Loucy (cell line): ENCODE measurements around the gene VPS26A.
A peak's percentile ranks its signal among the peaks of the same experiment; 100 is the strongest.

Experiments used
- H2AFZ ChIP-seq: fragments of 200-600 bp; sonication (generic); 2 replicates; pipeline ENCODE4 v1.6.0; 2016; ENCODE audit warnings: antibody characterized with exemption, mild to moderate bottlenecking, low read length, moderate library complexity
- H3F3A ChIP-seq: fragments of 200-600 bp; 2 replicates; pipeline ENCODE4 v1.6.0; 2016; ENCODE audit warnings: antibody characterized with exemption, low read depth, mild to moderate bottlenecking
- H3K27me3 ChIP-seq: fragments of 200-600 bp; sonication (generic); 2 replicates; pipeline ENCODE4 v1.6.1; 2014; ENCODE audit warnings: low read length, mild to moderate bottlenecking; ENCODE audit not compliant: insufficient read depth, poor library complexity, severe bottlenecking
- H3K36me3 ChIP-seq: fragments of 200-600 bp; sonication (generic); 2 replicates; pipeline ENCODE4 v1.6.1; 2016; ENCODE audit warnings: low read length; ENCODE audit not compliant: insufficient read depth
- H3K4me1 ChIP-seq: fragments of 200-600 bp; sonication (generic); 2 replicates; pipeline ENCODE4 v1.5.1; 2014; ENCODE audit warnings: low read length, mild to moderate bottlenecking; ENCODE audit not compliant: insufficient read depth, poor library complexity, severe bottlenecking
- H3K4me2 ChIP-seq: fragments of 200-600 bp; sonication (generic); 2 replicates; pipeline ENCODE4 v1.6.0; 2014; ENCODE audit warnings: antibody characterized with exemption, low read length, low read depth, mild to moderate bottlenecking; ENCODE audit not compliant: poor library complexity, severe bottlenecking
- H3K4me3 ChIP-seq: fragments of 200-600 bp; sonication (generic); 2 replicates; pipeline ENCODE4 v1.5.1; 2014; ENCODE audit warnings: low read length, mild to moderate bottlenecking, mixed read lengths; ENCODE audit not compliant: poor library complexity, severe bottlenecking
- H3K79me2 ChIP-seq: fragments of 200-600 bp; sonication (generic); 2 replicates; pipeline ENCODE4 v1.6.1; 2014; ENCODE audit warnings: low read length; ENCODE audit not compliant: insufficient read depth
- H3K9ac ChIP-seq: fragments of 200-600 bp; sonication (generic); 2 replicates; pipeline ENCODE4 v1.6.0; 2014; ENCODE audit warnings: mild to moderate bottlenecking, low read depth, low read length, moderate library complexity; ENCODE audit not compliant: poor library complexity, severe bottlenecking
- H3K9me2 ChIP-seq: fragments of 200-600 bp; sonication (generic); replicated peaks from 2 replicates; pipeline ENCODE4 v1.6.1; 2016; ENCODE audit warnings: low read depth, low read length, mixed read lengths
- H3K9me3 ChIP-seq: fragments of 200-600 bp; sonication (generic); 2 replicates; pipeline ENCODE4 v1.6.1; 2014; ENCODE audit warnings: mild to moderate bottlenecking, antibody characterized with exemption, low read length, low read depth; ENCODE audit not compliant: insufficient read depth
- H4K20me1 ChIP-seq: fragments of 200-600 bp; sonication (generic); 2 replicates; pipeline ENCODE4 v1.6.0; 2014; ENCODE audit warnings: antibody characterized with exemption, low read length, mild to moderate bottlenecking; ENCODE audit not compliant: insufficient read depth, poor library complexity, severe bottlenecking
- CTCF ChIP-seq: fragments of 200-600 bp; sonication (generic); conservative IDR thresholded peaks from 2 replicates; pipeline ENCODE4 v1.5.1; 2014; ENCODE audit warnings: mild to moderate bottlenecking, antibody characterized with exemption, low read length
- EZH2phosphoT487 ChIP-seq: fragments of 200-600 bp; IDR thresholded peaks from 2 replicates; pipeline ENCODE4 v1.6.1; 2018; ENCODE audit warnings: antibody characterized with exemption, mild to moderate bottlenecking, moderate library complexity, borderline replicate concordance

Gene VPS26A

DNA sequence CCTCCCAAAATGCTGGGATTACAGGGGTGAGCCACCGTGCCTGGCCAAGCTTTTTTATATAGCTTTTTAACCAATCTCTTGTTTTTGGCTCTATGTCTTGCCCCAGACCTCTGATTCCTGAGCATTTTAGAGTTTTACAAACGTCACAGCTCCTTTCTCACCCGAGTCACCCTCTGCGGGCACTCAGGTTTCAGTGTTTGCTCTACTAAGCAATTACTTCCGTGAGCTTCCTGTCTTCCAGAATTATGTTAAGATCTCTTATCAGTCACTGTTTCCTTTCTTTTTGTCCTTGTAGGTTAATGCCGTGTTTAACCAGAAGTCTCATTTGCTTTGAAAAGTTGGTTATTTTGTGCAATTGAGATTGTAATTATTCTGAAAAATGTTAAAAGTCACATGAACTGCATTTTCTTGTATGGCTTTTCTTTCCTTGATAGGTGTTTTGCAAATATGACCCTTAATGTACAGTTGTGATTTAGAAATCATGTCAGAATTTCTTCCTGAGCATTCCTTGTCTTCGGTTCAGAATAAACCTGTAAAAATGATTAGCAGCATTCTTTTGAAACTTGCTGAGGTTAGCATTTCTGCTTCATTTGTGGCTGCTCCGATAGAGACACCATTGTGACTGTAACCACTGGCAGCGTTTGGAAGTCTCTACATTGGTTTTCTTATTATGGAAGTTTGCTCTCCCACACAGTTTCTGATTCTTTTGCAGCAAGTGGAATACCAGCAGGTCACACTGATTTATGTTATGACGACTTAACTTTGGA is 91.6 kb downstream of the VPS26A start:
- no peak overlapping the region for H3K9ac ChIP-seq
- H3F3A ChIP-seq, result no peaks in the 10 kb centered on the region
- peak overlapping the region; percentile 65 for H3K4me2 ChIP-seq
- TF ChIP-seq CTCF, result no peak
- no peaks in the 10 kb centered on the region for H3K4me1 ChIP-seq
- no peaks in the 10 kb centered on the region for H3K27me3 ChIP-seq
- no peaks in the 10 kb centered on the region for H3K9me3 ChIP-seq
- no peaks in the 10 kb centered on the region for H4K20me1 ChIP-seq
- H3K79me2 ChIP-seq, result no peaks in the 10 kb centered on the region
- peak overlapping the region; percentile 47 for H3K4me3 ChIP-seq
- H3K36me3 ChIP-seq, result no peaks in the 10 kb centered on the region
- H3K9me2 ChIP-seq, result no peaks in the 10 kb centered on the region
- H2AFZ ChIP-seq, result no peak overlapping the region

GRCh38 chr10:69216577-69217118 is 92.7 kb downstream of the VPS26A start:
- no peaks in the 10 kb centered on the region for H3K79me2 ChIP-seq
- H4K20me1 ChIP-seq, result no peaks in the 10 kb centered on the region
- H3K4me1 ChIP-seq, result peaks cover 6% of the 10 kb centered on the region
- H3K9me2 ChIP-seq, result no peaks in the 10 kb centered on the region
- no peak overlapping the region for H3K9ac ChIP-seq
- no peaks in the 10 kb centered on the region for H3K9me3 ChIP-seq
- H3F3A ChIP-seq, result no peaks in the 10 kb centered on the region
- no peak overlapping the region for H2AFZ ChIP-seq
- TF ChIP-seq CTCF, result no peak
- TF ChIP-seq EZH2phosphoT487, result no peak
- no peak overlapping the region for H3K4me3 ChIP-seq
- no peak overlapping the region for H3K4me2 ChIP-seq
- no peaks in the 10 kb centered on the region for H3K36me3 ChIP-seq
- no peaks in the 10 kb centered on the region for H3K27me3 ChIP-seq

GRCh38 chr10:69217119-69217754 is 93.3 kb downstream of the VPS26A start:
- H3K9me3 ChIP-seq, result no peaks in the 10 kb centered on the region
- H3K36me3 ChIP-seq, result no peaks in the 10 kb centered on the region
- H2AFZ ChIP-seq, result no peak overlapping the region
- H3K79me2 ChIP-seq, result no peaks in the 10 kb centered on the region
- no peaks in the 10 kb centered on the region for H3K27me3 ChIP-seq
- H3K4me3 ChIP-seq, result no peak overlapping the region
- TF ChIP-seq EZH2phosphoT487 (no peak), CTCF (no peak)
- H3K9me2 ChIP-seq, result no peaks in the 10 kb centered on the region
- H3F3A ChIP-seq, result no peaks in the 10 kb centered on the region
- no peak overlapping the region for H3K4me2 ChIP-seq
- no peaks in the 10 kb centered on the region for H4K20me1 ChIP-seq
- peaks cover 12% of the 10 kb centered on the region for H3K4me1 ChIP-seq
- no peak overlapping the region for H3K9ac ChIP-seq
